Forelimb muscle (tissue), 1 donor: ENCODE data around the gene KCNMA1. TPM values are rescaled to one million over a fixed set of nuclear protein-coding genes. Genes with fewer than 3 reads are reported as not detected.

Source experiments
- DNase-seq: peaks from one replicate; pipeline ENCODE4 v3.0.0-alpha.2; 2013; ENCODE audit warnings: low read depth
- polyA plus RNA-seq: library from polyadenylated mRNA; unstranded; fragments of 120-200 nt; gene quantifications from one replicate; pipeline ENCODE4 v1.2.1, GENCODE V29; 2013; ENCODE audit not compliant: insufficient read length

Gene KCNMA1
- polyA plus RNA-seq, 1 donor: 15.1 TPM

- no peak for DNase-seq
These were observed 2.7 kb downstream of the KCNMA1 start for GRCh38 chr10:77634939-77635338.

GRCh38 chr10:77633376-77633775, 4.2 kb downstream of the KCNMA1 start:
- no peak for DNase-seq

DNA sequence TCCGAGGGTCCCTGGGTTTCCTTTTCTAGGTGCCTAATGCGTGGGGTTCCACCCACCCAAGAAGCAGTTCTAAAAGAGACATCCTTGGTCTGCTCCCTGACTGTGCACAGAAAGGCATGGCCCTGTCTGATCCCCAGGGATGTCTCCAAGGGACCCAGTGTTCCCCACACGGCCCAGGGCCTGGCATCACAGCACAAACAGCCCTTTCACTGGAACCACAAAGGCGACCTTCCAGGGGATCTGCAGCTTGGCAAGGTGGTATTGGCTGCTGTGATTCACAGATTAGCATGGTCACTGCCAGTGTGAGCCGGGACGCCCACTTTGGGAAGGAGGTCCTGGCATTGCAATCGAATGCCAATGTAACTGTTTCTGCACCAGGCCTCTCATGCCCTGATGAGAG, 6.4 kb downstream of the KCNMA1 start:
- DNase-seq: no peak

GRCh38 chr10:77630507-77630848, 7.1 kb downstream of the KCNMA1 start:
- no peak for DNase-seq

DNA sequence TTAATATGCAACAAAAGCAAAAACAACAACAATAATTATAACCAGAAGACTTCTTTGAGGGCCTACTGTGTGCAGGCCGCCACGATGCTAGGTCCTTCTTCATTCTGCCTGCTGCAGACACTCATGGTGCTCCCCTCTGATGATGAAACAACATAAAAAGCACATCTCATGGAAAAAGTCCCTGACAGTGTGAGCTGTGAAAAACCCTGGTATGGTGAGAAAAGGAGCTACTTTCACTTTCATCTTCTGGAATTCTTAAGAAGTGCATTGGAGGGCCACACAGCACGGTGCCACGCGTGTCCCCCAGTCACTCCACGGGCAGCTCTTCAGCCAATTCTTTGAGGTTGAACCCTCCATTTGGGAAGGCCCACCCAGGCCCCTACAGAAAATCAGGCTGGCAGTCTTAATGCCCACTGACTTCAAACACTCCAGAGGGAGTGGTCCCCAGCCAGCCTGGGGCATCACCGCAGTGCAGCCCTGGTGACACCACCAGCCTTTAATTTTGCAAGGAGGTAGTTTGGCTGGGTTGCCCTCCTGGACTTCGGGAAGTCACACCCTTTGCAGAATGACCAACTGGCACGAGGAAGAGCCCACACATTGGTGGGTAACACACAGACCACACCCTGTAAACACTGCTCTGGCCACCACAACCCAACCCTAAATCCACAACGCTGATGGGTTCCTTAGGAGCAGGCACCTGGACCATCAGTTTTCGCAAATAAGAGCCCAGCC, 7.7 kb downstream of the KCNMA1 start:
- no peak for DNase-seq

DNA sequence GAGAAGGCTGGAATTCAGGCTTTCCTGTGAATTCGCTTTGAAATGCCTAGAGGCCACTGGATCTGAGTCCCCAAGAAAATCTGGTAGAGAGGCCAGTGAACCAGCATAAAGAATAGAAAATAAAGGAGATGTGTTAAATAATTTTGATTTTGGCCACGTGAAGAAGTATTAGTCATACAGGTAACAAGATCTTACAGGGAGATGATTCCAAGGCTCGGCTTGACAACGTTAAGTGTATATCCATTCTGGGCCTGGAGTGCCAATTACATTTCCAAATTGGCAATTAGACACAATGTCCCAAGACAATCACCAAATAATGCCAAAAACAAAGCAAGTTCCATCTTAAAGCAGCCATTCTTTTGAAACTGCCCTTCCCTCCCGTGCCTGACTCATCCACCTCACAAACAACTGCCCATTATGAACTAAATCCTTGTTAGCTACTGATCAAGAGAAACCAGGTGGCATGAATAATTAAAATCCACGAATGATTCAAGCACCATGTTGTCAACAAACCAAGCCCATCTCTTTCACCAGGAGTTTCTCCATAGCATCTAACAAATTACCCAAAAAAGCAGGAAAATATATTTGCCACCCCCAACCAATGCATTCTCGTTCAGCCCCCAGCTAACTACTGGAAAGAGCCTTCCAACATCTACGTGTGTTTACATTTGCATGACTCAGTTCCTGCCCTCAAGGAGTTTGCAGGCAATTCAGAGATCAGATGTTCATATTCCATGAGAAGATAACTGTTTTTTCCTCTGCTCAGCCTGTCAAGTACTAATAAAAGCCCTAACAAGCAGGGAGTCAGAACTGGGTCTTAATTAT, 8.5 kb downstream of the KCNMA1 start:
- no peak for DNase-seq

DNA sequence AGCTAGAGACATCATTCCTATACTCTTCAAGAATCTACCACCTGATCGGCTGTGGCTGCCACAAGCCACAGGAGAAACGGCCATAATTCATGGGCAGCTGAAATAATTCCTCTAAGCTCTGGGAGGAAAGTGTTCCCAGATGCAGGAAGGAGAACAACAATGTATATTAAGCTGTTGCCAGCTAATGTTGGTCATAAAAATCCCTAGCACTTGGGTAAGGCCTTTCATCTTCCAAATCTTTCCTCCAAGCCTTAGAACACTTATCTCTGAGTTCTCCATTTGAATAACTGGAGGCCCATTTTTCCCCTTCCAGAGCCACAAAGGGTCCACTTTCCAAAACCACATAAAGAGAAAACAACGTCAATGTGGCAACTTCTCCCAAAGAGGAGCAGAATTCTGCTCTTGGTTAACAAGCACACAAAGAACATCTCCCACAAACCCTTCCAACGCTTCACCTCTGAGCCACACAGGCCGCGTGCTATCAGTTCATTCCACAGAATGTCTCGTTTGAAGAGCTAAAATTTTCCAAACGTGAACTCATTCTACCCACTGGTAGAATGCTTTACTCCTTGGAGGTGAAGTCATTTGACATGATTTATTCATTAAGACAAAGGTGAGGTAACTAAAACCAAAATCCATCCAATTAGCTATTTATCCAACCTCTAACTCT, 11.2 kb downstream of the KCNMA1 start:
- DNase-seq: no peak

GRCh38 chr10:77625379-77625778, 12.2 kb downstream of the KCNMA1 start:
- no peak for DNase-seq

- DNase-seq: no peak
These were observed 14.7 kb downstream of the KCNMA1 start for GRCh38 chr10:77622889-77623291.

- no peak for DNase-seq
These were observed 16.9 kb downstream of the KCNMA1 start for GRCh38 chr10:77620731-77621130.

- DNase-seq: no peak
These were observed 17.5 kb downstream of the KCNMA1 start for GRCh38 chr10:77619964-77620703.

- no peak for DNase-seq
These were observed 19.5 kb downstream of the KCNMA1 start for GRCh38 chr10:77618117-77618516.

DNA sequence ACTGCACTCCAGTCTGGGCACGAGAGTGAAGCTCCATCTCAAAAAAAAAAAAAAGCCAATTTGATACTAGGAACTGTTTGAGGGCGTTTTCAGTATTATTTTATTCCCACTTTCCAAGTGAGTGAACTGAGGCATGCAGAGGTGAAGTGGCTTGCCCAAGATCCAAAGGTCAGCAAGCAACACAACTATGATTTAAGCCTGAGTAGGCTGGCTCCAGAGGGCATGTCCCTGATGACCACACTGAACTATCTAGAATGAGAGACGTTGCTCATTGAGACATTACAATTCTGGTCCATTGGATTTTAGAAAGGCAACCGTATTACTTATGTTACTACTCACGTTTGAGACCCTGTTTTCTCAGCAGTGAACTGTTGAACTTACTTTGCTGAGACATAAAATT, 20.8 kb downstream of the KCNMA1 start:
- no peak for DNase-seq

GRCh38 chr10:77614778-77615625, 22.6 kb downstream of the KCNMA1 start:
- DNase-seq: no peak

- DNase-seq: no peak
These were observed 24.0 kb downstream of the KCNMA1 start for GRCh38 chr10:77613476-77614130.

DNA sequence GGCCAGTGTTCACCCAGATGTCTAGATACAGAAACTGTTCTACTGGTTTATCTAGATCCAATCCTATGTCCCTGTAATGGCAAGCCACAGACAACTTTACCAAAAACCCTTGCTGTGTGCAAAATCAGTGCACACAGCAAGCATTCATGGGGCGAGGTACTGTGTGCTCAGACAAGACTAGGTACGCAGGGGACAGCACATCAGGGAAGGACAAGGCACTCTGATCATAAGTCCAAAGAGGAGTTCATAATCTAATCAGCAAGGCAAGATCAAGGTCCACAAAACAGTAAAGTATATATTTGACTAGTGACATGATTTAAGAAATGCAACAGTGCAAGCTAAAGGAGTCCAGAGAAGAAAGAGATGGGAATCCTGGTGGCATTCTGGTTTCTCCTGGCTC, 25.9 kb downstream of the KCNMA1 start:
- no peak for DNase-seq

GRCh38 chr10:77611221-77611620, 26.4 kb downstream of the KCNMA1 start:
- DNase-seq: no peak

- DNase-seq: no peak
These were observed 27.8 kb downstream of the KCNMA1 start for GRCh38 chr10:77609781-77610272.

- no peak for DNase-seq
These were observed 29.3 kb downstream of the KCNMA1 start for GRCh38 chr10:77608281-77608680.

DNA sequence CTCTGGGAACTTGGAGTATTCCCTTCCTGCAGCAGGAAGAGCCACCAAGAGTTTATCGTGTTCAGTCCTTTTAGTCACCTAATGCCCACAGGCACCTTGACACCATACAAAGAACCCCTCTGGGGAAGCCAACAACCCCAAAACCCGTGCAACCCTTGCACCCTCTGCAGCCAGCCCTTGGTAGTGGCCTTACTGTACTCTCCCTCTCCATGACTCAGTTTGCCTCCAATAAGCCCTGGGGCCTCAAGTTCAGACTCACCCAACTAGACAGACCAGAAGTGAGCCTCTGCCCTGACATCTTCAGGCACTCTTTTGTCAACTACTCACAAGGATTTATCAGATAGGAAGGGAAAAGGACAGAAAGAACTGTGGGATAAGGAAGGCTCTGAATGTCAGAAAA, 30.9 kb downstream of the KCNMA1 start:
- no peak for DNase-seq
